Stimulated activated CD4-positive, alpha-beta T cell treated with anti-CD3 and anti-CD28 coated beads, TNF-alpha, amount 100 ng/mL, for 4 hours (primary cell): ENCODE results near the gene CHST3.
"Not testable (repeated sequence)": the region's sequence is repeated elsewhere in the genome, so short reads cannot be mapped to it uniquely, and the experiment has no call there.

Experiments used
- DNase-seq, 3 experiments: peaks; one replicate each; pipeline ENCODE4 v3.0.0-alpha.2; 2020; ENCODE audit warnings: low read depth in 3 of 3

Gene CHST3

GRCh38 chr10:71948496-71949067 is 15.6 kb upstream of the CHST3 start:
- DNase-seq = no peak

GRCh38 chr10:71950683-71951082 is 13.5 kb upstream of the CHST3 start:
- DNase-seq = no peak

- no peak for DNase-seq
Measured at GRCh38 chr10:71952745-71953144, 11.4 kb upstream of the CHST3 start.

GRCh38 chr10:71957546-71958275 is 6.5 kb upstream of the CHST3 start:
- DNase-seq = no peak

GRCh38 chr10:71959526-71959925 is 4.7 kb upstream of the CHST3 start:
- DNase-seq = no peak

GRCh38 chr10:71961831-71962230 is 2.4 kb upstream of the CHST3 start:
- no peak for DNase-seq

- no peak for DNase-seq
Measured at GRCh38 chr10:71962901-71963300, 1.3 kb upstream of the CHST3 start.

- no peak for DNase-seq
Measured at GRCh38 chr10:71963351-71964097, 671 bp upstream of the CHST3 start.

- DNase-seq = peak; percentile 27 to 34 (median 31)
Measured at GRCh38 chr10:71964743-71965515, 734 bp downstream of the CHST3 start.

- no peak for DNase-seq
Measured at GRCh38 chr10:71965623-71966022, 1.4 kb downstream of the CHST3 start.

- no peak for DNase-seq
Measured at GRCh38 chr10:71966046-71967004, 2.1 kb downstream of the CHST3 start.

GRCh38 chr10:71967958-71968357 is 3.8 kb downstream of the CHST3 start:
- not testable (repeated sequence) for DNase-seq

GRCh38 chr10:71968553-71969474 is 4.6 kb downstream of the CHST3 start:
- no peak for DNase-seq

- DNase-seq = no peak
Measured at GRCh38 chr10:71969929-71970328, 5.7 kb downstream of the CHST3 start.

GRCh38 chr10:71970331-71970730 is 6.1 kb downstream of the CHST3 start:
- DNase-seq = no peak

- DNase-seq = no peak
Measured at GRCh38 chr10:71970869-71971268, 6.7 kb downstream of the CHST3 start.

- DNase-seq = no peak
Measured at GRCh38 chr10:71971311-71971731, 7.1 kb downstream of the CHST3 start.

GRCh38 chr10:71971769-71972555 is 7.8 kb downstream of the CHST3 start:
- no peak for DNase-seq
